Subcutaneous adipose tissue (tissue), 4 donors: ENCODE results near the gene SRD5A1. TPM values are rescaled to one million over a fixed set of nuclear protein-coding genes. Genes with fewer than 3 reads are reported as not detected.

Experiments used
- total RNA-seq, 4 donors: library from RNA; depleted of rRNA; stranded (reverse); fragments of >200 nt; gene quantifications; one replicate each; pipeline ENCODE4 v1.1.0, GENCODE V29; 2016
- TF ChIP-seq, protein P1 (sequence below): fragments of 450-650 bp; IDR thresholded peaks from one replicate; pipeline ENCODE4 v1.5.1; 2016; ENCODE audit warnings: low read depth, mild to moderate bottlenecking, control low read depth, antibody characterized with exemption, moderate library complexity

SRD5A1 gene
- total RNA-seq, 4 donors from 2014 or later, result 1.8 to 4.9 (median 3.5) TPM

DNA sequence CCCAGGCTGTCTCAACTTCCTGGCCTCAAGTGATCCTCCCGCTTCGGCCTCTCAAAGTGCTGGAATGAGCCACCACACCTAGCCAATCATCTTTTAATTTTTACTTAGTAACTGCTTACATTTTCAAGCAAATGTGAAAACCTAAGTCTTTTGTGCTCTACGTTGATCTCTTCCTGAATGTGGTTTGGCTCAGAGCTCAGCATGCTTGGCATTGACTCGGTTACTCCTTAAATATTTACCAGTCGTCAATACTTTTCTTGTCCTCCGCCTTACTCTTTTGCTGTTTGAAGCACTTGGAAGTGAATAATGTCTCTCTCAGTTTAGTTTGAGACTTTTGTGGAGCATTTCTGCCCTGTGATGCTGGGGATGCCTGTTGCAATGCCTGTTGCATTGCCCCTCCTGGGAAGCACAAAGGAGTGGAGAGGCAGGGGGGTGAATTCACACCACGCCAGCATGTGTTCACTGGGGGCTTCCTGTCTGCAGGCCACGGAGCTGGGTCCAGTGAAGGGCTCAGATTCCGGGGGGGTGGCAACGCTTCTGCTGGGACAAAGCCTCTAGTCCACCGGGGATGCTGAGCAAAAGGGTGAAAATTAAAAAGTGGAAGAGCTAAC is 66.9 kb downstream of the SRD5A1 start:
- TF ChIP-seq, protein P1, sequence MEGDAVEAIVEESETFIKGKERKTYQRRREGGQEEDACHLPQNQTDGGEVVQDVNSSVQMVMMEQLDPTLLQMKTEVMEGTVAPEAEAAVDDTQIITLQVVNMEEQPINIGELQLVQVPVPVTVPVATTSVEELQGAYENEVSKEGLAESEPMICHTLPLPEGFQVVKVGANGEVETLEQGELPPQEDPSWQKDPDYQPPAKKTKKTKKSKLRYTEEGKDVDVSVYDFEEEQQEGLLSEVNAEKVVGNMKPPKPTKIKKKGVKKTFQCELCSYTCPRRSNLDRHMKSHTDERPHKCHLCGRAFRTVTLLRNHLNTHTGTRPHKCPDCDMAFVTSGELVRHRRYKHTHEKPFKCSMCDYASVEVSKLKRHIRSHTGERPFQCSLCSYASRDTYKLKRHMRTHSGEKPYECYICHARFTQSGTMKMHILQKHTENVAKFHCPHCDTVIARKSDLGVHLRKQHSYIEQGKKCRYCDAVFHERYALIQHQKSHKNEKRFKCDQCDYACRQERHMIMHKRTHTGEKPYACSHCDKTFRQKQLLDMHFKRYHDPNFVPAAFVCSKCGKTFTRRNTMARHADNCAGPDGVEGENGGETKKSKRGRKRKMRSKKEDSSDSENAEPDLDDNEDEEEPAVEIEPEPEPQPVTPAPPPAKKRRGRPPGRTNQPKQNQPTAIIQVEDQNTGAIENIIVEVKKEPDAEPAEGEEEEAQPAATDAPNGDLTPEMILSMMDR, result no peak

DNA sequence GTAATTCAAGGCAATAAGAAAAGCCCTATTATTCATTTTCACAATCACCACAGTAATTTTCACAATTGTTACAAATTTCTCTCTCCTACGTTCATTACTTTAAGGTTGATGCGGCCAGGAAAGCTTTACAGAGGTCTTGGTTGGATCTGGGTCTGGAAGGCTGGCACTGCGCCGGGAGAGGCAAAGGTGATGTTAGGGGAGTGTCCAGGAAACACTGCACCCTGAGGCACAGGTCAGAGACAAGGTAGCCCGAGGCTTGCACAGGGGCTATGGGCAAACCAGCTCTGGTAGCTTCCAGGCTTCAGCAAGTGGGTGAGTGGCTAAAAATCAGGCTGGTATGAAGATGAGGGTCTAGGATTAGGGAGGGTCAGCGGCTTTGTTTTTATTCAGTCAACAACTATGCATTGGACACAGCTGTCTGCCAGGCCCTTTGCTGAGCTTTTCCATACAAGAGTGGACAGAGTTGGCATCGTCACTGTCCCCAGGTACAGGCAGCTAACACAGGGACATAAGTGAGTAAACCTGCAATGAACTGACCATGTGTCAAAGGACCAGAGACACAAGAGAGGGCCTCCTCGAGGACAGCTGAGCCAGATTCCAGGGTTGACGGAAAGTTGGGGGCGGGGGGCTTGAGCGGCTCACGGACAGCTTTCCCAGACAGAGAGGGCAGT is 67.6 kb downstream of the SRD5A1 start:
- TF ChIP-seq, protein P1, result no peak

DNA sequence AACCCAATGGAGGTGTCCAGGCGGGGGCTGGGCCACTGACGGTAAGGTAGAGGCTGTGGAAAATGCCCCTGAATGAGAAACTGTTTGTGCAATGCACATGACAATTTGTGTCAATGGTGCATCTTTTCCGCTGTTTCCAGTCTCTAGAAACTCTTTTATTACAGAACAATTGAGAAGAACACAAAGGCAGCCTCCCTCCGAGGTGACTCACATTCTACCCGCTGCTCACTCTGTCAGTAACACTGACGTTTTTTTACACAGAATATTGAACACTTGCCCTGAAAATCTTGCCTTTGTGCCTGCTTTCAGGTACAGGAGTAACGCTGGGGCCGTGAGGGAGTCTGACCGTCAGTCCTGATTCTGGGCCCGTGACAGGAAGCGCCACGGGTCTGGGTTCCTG is 68.3 kb downstream of the SRD5A1 start:
- TF ChIP-seq, protein P1, result no peak

DNA sequence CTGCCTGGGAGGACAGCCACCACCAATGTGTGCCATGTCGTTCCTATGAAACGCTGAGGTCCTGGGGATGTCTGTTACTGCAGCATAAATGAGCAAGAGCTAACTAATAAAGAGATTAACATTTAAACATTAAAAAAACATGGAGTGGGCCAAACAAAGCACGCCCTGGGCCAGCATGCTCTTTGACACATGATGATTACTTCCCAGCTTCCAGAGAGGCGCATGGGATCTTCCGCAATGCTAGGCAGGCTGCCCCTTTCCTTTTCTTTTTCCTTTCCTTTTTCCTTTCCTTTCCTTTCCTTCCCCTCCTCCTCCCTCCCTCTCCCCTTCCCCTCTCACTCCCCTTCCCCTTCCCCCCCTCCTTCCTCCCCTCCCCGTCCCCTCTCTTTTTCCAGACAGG is 69.4 kb downstream of the SRD5A1 start:
- TF ChIP-seq, protein P1, result no peak

DNA sequence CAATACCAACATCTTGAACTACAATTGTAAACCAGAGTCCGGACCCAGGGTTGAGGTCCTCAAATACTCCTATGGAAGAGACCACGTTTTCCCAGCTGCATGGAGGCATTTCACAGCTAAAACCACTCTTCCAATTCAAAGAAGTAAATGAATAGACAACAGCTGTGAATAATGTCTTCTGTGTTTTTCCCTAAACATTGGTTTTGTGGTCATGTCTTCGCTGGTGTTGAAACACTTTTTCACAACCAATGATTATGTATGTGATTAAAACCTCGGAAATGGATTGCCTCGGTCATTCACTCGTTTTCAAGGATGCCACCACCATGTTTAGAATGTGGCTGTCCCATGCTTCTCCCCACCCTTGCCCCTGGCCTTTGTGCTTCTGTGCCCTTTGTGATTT is 70.6 kb downstream of the SRD5A1 start:
- TF ChIP-seq, protein P1, result no peak

DNA sequence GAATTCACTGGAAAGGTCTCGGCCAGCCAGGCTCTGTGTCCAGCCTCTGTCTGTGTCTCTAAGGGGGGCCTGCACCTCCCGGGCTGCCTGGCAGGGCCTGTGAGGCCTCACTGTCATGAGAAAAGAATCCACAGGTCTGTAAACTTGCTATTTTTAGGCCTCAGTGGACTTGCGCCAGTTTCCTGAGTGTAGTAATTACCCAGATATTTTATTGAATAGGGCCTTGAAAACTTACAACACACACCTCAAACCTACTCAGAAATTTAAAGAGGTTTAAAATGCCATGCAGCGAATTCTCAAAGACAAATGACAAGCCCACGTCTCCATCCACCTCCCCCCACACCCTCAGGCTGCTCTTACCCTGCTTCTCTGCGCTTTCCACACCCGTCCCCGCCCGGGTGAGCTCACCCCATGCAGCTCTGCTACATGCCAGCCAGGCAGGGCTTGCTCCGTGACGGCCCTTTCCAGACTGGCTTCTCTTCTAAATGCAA is 71.2 kb downstream of the SRD5A1 start:
- TF ChIP-seq, protein P1, result no peak

DNA sequence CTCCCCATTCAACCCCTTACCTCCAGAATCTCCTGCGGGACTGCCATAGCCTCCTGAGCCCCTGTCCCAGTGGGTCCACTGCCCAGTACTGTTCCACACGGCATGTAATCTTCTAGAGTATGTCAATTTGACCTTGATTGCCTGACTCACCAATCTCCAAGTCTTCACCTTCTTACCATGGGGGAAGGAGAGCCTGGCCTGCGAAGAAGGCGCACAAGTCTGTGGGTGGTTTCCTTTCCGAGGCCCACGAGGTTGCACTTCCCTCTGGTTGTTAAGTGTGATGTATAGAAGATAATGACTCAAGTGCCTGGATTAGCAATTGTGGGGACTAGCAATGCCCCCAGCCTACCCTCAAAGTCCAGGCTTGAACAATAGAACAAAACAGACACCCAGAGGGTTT is 71.8 kb downstream of the SRD5A1 start:
- TF ChIP-seq, protein P1, result no peak
